ENCODE data around the gene FNDC3B.
"Not testable (repeated sequence)": the region's sequence is repeated elsewhere in the genome, so short reads cannot be mapped to it uniquely, and the experiment has no call there.

Gene FNDC3B

GRCh38 chr3:172039436-172040077 is at the start of gene FNDC3B:
TSS of gene FNDC3B (plus strand) at chr3:172039578. CDS start at chr3:172112480, 72,902 bp downstream.
- DNase-seq = peak; percentile 86

DNA sequence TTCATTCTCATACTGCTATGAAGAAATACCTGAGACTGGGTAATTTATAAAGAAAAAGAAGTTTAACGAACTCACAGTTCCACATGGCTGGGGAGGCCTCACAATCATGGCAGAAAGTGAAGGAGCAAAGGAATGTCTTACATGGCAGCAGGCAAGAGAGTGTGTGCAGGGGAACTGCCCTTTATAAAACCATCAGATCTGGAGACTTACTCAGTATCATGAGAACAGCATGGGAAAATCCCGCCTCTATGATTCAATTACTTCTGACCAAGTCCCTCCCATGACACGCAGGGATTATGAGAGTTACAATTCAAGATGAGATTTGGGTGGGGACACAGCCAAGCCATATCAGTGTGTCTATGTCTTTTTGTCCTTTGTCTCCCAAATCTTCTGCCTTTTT is 49.1 kb upstream of the FNDC3B start:
- not testable (repeated sequence) for DNase-seq

DNA sequence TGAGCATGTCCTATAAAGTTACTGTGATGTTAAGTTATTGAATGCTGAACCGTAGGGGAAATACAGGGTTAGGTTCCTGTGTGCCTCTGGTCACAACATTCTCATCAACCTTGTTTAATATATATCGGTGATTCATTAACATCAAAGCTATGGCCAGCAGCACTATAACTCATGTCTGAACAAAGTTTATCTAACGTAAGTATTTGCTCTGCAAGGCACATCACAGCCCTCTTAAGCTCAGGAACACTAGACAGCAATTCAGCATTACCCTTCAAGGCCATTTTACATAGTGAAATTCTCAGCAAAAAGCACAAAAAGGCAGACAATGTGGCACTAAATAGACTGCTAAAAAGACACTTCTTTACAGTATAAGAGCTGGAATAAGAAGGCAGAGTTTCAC is 48.2 kb upstream of the FNDC3B start:
- no peak for DNase-seq

GRCh38 chr3:171994646-171995428 is 44.5 kb upstream of the FNDC3B start:
- DNase-seq = no peak

DNA sequence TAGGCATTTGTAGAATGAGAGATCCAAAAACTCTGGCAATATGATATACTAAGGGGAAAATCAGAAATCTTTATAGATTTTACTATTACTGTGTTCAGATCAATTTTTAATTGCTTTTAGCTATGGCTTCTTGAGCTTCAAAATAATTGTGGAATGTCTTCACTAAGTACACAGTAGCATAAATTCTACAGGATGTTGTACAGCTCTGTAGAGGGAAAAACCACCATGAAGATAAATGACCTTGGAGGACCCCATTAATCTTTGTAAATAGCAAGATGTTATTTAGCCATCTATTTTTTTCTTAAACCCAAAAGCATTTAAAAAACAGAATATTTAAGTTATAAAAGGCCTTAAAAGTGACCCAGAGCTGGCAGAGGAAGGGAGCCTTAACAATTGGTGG is 43.9 kb upstream of the FNDC3B start:
- DNase-seq = no peak

DNA sequence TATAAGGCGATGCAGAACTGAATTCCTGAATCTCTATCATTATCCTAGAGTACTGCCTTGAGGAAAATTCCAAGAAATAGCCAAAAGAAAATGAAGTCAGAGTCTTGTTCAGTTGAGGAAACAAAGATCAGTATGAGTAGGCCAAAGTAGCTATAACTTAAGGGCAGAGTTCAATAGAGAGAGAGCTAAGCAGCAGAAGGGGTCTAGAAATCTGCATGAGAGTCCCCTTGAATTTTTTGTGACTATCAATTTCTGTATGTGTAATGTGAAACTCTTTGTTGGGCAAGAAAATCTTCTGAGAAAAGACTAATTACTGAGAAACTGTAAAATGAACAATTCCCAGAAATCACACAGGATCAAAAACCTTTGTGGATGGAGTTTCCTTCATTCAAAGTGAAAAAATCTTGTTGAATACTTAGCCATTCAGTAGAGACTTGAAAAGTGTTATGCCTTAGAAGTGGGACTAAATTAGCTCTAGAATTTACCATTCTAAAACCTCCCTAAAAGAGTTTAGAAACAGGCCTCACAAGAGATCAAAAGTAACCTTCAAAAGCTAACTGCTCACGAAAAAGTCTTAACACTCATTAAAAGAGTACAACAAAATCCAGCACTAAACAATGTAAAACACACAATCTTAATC is 43.1 kb upstream of the FNDC3B start:
- no peak for DNase-seq

DNA sequence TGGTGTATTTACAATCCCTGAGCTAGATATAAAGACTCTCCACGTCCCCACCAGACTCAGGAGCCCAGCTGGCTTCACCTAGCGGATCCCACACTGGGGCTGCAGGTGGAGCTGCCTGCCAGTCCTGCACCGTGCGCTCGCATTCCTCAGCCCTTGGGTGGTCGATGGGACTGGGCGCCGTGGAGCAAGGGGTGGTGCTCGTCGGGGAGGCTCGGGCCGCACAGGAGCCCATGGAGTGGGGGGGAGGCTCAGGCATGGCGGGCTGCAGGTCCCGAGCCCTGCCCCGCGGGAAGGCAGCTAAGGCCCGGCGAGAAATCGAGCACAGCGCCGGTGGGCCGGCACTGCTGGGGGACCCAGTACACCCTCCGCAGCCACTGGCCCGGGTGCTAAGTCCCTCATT is 40.6 kb upstream of the FNDC3B start:
- DNase-seq = not testable (repeated sequence)

- not testable (repeated sequence) for DNase-seq
Observed at GRCh38 chr3:172001616-172002015, 37.8 kb upstream of the FNDC3B start.

- DNase-seq = no peak
Observed at GRCh38 chr3:172002512-172003078, 36.8 kb upstream of the FNDC3B start.

DNA sequence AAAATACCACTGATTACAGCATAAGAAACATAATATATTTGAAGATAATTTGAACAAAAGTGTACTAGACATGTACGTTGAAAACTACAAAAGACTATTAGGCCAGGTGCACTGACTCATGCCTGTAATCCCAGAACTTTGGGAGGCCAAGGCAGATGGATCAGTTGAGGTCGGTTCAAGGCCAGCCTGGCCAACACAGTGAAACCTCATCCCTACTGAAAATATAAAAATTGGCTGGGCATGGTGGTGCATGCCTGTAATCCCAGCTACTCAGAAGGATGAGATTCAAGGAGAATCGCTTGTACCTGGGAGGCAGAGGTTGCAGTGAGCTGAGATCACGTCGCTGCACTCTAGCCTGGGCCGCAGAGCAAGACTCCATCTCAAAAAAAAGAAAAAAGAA is 36.2 kb upstream of the FNDC3B start:
- no peak for DNase-seq

DNA sequence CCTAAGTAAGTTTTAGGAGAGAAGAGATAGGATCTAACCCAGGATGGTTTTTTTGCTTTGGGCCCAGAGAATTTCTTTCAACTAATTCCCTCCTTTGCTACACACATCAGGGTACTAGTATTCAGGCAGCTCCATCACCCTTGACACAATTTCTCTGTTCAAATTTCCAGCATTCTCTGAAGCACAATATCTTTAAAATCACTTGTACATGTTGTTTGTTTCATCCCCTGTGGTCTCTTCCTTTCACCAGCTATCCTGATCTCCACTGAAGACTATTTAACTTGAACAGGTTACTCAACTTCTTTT is 32.4 kb upstream of the FNDC3B start:
- DNase-seq = no peak

DNA sequence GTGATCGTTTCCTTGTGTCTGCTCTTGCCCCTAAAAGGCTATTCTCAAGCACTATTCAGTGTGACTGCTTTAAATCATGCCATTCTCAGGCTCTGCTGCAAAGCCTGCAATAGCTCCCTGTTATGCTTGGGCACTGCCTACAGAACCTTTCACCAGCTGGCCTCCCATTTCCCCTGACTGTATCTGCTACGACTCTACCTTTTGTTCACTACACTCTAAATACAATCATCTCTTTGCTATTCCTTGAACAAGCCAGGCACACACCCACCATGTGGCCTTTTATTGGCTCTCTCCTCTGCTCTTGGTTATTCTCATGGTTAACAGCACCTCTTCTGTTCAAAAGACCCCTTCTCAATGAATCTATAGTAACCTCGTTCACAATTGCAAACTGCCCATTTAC is 29.6 kb upstream of the FNDC3B start:
- no peak for DNase-seq

GRCh38 chr3:172012775-172013174 is 26.6 kb upstream of the FNDC3B start:
- no peak for DNase-seq

GRCh38 chr3:172014145-172014544 is 25.2 kb upstream of the FNDC3B start:
- DNase-seq = no peak

DNA sequence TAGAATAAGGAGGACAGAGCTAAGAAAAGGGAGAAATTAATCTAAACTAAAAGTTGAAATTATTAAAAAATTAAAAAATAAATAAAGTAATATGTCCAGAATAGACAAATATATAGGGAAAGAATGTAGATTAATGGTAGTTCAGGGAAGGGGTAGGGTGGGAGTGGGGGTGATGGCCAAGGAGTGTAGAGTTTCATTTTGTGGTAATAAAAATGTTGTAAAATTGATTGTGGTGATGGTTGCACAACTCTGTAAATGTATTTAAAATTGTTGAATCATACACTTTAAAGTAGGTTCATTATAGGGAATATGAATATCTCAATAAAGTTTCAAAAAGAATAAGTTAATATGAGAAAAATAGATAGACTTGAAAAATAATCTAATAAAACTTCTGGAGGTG is 21.0 kb upstream of the FNDC3B start:
- DNase-seq = no peak

DNA sequence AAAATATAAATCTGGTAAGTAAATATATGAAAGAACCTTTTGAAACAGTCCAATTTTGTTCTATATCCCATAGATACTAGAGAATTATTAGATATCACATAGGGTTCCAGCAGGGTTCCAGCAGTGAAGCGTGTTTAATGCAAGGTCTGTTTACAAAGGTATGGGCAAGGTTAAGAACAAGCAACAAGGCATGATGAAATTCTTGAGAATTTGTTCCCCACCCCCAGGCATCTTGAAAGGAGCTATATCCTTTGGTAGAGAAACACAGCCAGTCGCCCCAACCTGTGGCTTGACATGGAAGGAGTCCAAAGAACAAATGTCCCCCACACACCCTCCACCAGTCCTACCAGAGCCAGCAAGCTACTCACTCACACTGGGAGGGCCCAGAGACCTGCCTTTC is 18.6 kb upstream of the FNDC3B start:
- no peak for DNase-seq

DNA sequence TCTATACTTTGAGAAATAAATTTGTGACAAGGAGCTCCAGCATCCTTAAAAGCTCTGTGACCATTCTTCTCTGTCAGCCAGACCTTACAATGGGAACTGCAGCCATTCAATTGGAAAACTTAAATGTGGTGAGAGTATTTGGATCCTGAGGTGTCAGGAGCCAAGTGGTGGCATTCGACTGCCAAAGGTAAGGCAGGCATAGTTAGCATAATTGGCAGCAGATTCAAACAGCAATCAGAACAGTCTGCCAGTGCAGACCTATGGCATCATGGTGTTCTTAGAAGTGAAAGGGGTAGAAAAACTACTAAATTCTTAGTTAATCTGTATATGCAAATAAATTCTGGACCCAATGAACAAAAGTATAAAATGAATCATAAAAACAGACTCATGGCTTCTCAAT is 18.2 kb upstream of the FNDC3B start:
- no peak for DNase-seq

DNA sequence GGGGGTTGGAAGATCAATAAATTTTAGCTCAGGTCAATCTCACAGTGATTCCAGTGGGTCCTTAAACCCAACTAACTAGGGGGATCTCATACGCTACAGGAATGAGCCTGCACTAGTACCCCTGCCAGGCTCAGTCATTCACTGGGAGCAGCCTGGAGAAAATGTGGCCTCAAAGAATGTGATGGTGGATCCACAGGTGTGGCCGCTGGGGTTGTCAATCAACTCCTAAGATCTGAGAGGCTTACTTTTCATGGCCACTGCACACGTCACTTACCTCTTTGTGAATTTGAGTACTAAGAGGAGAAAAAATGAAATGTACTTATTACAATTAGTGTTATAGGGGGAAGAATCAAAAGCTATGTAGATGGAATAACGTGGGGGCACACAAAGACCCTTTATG is 17.5 kb upstream of the FNDC3B start:
- no peak for DNase-seq

- no peak for DNase-seq
Observed at GRCh38 chr3:172023915-172024314, 15.5 kb upstream of the FNDC3B start.

DNA sequence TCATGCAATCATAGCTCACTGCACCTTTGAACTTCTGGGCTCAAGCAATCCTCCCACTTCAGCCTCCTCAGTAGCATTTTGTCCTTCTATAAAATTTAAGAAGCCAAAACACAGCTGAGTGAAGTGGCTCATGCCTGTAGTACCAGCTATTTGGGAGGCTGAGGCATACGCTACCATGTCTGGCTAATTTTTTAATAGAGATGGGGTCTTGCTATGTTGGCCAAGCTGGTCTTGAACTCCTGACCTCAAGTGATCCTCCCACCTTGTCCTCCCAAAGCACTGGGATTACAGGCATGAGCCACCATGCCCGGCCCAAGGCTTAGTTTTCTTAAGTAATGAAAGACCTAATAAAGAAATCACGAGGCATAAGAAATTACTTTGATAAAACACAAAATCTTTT is 14.7 kb upstream of the FNDC3B start:
- no peak for DNase-seq

- DNase-seq = no peak
Observed at GRCh38 chr3:172029425-172030098, 9.8 kb upstream of the FNDC3B start.

GRCh38 chr3:172030181-172030580 is 9.2 kb upstream of the FNDC3B start:
- no peak for DNase-seq

GRCh38 chr3:172031996-172032395 is 7.4 kb upstream of the FNDC3B start:
- DNase-seq = no peak
